ENCODE data around the gene INTU.
"Not testable (repeated sequence)": the region's sequence is repeated elsewhere in the genome, so short reads cannot be mapped to it uniquely, and the experiment has no call there.

Gene INTU

DNA sequence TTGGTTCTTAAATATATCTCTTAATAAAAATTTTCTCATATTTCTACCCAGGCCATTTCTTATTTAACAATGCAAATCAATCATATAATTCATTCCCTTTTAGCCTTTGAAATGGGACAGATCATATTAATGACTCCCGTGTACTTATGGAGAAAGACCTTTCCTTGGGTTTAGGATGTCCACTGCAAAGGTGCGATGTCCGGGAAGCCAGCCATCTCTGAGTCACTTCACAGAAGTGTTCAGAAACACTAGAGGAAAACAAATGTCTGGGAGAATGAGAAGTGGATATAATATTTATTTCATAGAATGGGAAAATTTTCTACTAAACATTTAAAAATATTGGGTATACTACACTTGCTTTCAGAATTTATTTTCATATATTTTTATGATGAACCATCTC lies 15.3 kb downstream of the INTU start:
- DNase-seq = no peak

DNA sequence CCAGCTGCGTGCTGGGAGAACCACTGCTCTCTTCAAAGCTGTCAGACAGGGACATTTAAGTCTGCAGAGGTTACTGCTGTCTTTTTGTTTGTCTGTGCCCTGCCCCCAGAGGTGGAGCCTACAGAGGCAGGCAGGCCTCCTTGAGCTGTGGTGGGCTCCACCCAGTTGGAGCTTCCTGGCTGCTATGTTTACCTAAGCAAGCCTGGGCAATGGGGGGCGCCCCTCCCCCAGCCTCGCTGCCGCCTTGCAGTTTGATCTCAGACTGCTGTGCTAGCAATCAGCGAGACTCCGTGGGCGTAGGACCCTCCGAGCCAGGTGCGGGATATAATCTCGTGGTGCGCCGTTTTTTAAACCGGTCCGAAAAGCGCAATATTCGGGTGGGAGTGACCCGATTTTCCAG lies 22.8 kb downstream of the INTU start:
- not testable (repeated sequence) for DNase-seq

- no peak for DNase-seq
These were observed 23.4 kb downstream of the INTU start for GRCh38 chr4:127656047-127656680.

DNA sequence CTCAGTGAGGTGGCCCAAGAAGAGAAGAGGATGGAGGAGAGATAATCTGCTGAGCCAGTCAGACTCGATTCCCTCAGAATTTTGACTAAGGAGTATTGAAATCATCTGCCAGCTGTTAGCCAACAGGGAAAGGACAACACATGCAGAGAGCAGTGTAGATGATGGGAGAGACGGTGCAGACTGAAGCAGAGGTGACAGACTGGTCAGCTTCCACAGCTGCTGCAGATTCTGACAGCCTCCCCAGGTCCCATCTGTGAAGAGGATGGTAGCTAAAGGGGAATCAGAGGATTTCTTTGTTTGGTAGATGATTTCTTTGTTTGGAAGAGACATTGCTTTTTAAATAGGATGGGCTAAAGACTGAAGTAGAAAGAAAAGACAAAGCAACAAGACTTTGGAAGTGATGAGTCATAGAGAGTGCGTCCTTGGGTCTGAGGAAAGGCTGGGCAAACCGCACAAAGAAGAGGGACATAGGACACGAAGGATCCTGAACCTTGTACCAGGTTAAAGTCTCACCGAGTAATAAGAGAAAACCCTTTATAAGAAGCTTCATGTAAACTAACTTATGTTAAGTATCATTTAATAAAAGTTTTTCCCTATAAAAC lies 27.6 kb downstream of the INTU start:
- DNase-seq = no peak

GRCh38 chr4:127667116-127667515 lies 34.4 kb downstream of the INTU start:
- DNase-seq = no peak

DNA sequence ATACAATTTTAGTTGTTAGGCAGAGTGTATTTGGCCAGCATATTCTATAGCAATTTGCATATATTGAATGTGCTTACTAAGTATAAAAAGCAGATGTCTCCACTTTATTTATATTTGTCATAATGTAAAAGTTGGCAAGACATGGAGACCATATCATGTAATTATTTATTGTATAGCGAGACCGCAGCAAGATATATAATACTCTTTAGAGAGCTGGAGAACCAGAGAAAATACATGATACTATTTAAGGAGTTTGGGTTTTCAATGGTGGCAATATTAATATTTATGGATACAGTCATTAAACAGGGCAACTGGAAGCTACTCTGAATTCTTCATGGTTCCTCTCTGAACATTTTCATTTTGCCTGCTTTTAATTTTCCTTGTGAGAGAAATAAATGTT lies 35.0 kb downstream of the INTU start:
- DNase-seq = no peak

DNA sequence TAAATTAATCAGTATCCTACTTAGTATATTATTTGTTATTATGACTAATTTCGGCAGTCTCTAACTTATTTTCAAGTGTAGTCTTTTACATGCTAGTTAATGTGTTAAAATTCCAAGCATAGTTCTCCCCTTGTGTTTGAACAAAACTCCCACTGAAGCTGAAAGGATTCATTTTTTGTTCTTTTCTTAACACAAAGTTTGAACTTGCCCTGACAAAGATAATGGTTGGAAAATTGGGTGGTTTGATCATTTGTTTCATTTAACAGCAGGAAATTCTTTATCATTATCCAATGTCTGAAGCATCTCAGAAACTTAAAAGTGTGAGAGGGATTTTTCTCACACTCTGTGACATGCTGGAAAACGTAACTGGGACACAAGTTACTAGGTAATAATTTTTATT lies 36.0 kb downstream of the INTU start:
- DNase-seq = no peak

DNA sequence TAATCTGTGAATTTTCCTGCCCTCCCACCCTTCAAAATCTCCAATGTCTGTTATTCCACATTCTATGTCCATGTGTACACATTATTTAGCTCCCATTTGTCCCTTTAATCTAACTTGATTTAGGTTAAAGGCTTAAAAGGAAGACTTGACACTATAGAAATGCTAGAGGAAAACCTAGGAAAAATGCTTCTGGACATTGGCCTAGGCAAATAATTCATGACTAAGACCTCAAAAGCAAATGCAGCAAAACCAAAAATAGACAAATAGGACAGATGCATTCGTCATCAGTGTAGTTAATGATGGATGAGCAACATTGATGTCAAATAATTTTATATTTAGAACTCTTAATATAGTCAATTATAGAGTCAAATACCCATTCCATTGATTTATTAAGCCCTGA lies 36.9 kb downstream of the INTU start:
- no peak for DNase-seq

GRCh38 chr4:127672111-127672510 lies 39.4 kb downstream of the INTU start:
- DNase-seq = no peak

DNA sequence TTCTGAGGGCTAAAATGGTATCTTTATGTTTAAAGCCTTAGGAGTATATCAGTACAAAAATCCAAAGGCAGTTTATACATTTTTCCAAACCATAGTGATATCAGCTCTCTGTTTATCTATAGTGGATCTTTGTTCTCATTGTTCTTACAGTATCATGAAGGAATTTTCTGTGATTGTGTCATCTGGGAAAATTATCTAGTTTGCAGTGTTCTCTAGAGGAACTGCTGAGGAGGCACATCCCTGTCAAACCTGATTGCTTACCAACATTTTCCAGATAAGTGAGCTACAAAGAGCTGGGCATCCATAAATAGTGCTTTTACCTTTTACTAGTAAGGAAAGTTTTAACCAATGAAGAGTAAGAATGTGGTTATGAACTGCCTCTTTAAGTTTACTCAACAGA lies 52.5 kb downstream of the INTU start:
- no peak for DNase-seq

GRCh38 chr4:127686658-127687057 lies 53.9 kb downstream of the INTU start:
- DNase-seq = no peak

- no peak for DNase-seq
These were observed 54.8 kb downstream of the INTU start for GRCh38 chr4:127687580-127687979.

- DNase-seq = no peak
These were observed 66.0 kb downstream of the INTU start for GRCh38 chr4:127698789-127699200.

GRCh38 chr4:127708985-127709384 lies 76.2 kb downstream of the INTU start:
- DNase-seq = peak; percentile 27

- no peak for DNase-seq
These were observed 76.7 kb downstream of the INTU start for GRCh38 chr4:127709456-127709855.

DNA sequence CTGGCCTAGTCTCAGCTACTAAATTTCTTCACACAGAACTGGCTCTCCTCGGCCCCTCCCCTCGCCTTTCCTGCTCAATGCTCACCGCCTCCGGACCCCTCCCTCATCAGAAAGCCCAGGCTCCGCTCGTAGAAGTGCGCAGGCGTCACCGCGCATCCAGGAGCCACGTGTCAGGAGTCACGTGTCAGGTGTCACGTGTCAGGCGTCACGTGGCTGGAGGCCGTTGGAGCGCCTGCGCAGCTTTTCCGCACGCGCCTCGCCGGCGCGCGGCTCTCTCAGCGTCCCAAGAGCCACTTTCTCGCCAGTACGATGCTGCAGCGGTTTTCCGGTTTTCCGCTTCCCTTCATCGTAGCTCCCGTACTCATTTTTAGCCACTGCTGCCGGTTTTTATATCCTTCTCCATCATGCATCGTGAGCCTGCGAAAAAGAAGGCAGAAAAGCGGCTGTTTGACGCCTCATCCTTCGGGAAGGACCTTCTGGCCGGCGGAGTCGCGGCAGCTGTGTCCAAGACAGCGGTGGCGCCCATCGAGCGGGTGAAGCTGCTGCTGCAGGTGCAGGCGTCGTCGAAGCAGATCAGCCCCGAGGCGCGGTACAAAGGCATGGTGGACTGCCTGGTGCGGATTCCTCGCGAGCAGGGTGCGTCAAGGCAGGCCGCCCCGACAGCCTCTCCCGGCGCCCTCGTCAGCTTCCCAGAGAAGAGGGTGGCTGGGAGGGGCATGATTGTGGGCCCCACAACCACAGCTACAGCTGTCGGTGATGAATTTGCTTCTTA lies 97.6 kb downstream of the INTU start, which contains the start of gene SLC25A31:
Gene SLC25A31, plus strand, starts transcription at position 259 of the 772 bp plus-strand sequence. Its CDS starts 146 bp downstream, at position 405.
- no peak for DNase-seq

- no peak for DNase-seq
These were observed 98.6 kb downstream of the INTU start for GRCh38 chr4:127731406-127731805.

DNA sequence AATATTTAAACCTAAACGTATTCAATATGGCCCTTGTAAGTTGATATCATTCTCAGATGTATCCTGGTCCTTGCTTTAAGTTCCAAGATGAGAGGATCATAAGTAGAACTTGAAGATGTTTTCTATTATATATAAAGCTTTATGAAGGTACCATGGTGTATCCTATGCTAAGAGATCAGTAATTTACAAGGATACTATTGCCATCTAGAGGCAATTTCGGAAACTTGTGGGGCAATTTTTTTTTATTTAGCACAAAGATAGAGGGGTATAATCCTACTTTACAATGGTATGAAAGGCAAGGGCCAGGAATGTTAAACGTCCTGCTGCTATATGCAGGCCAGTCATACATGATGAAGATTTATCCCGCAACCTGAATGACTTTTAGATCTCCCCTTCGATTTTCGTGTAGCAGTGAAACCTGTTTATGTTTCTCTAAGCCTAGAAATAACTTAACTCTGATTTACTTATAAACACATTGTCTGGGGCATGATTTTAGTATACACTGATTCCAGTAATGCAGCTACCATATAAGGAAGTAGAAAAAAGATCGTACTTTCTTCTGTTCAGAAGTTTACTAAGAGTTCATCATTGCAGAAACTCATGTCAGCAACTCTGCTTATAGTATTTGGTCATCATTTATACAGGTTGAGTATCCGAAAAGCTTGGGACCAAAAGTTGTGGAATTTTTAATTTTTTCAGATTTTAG lies 100.0 kb downstream of the INTU start:
- no peak for DNase-seq

DNA sequence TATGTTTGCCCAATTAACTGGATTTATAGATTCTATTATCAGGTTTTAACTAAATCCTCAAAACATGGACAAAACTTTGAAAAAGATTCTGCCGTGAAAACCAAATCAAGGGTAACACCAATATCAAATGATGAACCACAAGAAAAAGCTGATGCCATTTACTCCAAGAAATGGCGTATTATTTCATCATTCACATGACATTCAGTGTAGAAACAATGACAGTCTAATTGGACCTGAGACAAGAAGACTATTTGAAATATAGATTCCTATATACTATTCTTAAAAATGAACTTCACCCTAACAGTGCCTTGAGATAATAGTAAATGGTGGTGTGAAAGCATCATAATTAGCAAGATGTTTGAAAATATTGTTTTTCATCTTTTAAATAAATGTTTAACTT lies 102.2 kb downstream of the INTU start:
- no peak for DNase-seq

- DNase-seq = no peak
These were observed 104.5 kb downstream of the INTU start for GRCh38 chr4:127737295-127737694.

- no peak for DNase-seq
These were observed 108.5 kb downstream of the INTU start for GRCh38 chr4:127741247-127741646.

DNA sequence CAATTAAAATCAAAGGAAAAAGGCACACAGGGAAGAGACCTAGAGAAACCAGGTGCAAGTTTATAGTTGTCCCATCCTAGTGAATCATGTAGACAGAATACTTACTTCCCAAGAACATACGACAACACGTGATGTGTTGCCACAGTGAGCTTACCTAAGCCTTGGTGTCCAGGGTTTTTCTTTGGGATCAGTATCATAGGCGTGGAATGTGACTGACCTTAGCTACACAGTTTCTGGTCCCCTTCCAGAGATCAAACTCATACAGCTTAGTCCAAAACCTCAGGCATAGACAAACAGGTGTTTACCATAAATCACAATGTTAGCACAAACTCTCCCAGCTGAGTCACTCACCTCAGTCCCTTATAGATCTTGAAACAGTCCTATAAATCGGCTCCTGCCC lies 115.1 kb downstream of the INTU start:
- DNase-seq = no peak

DNA sequence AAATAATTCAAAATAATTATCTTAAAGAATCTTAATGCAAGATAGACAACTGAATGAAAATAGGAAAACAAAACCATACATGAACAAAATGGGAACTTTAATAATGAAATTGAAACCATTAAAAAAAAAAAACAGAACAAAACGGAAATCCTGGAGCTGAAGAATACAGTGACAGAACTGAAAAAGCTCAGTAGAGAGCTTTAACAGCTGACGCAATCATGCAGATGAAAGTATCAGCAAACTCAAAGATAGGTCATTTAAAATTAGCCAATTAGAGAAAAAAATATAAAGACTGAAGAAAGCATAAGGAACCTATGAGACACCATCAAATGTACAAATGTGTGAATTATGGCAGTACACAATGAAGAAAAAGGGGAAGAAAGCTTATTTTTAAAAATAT lies 116.2 kb downstream of the INTU start:
- no peak for DNase-seq

- no peak for DNase-seq
These were observed 124.1 kb downstream of the INTU start for GRCh38 chr4:127756906-127757305.

Measured in NCI-H510A (cell line).